K562 (cell line): ENCODE results near the gene CLEC2D. TPM values are rescaled to one million over a fixed set of nuclear protein-coding genes. Genes with fewer than 3 reads are reported as not detected.
A peak's percentile ranks its signal among the peaks of the same experiment; 100 is the strongest.

Experiments
- ATF2 ChIP-seq: sonication (generic); formaldehyde crosslinking; IDR thresholded peaks from 2 replicates; pipeline ENCODE4 v1.8.1; 2022; ENCODE audit warnings: missing genetic modification reagents
- C11orf30 ChIP-seq: fragments of 450-650 bp; IDR thresholded peaks from 2 replicates; pipeline ENCODE4 v1.6.1; 2016; ENCODE audit warnings: low read depth, mild to moderate bottlenecking
- DEAF1 ChIP-seq: fragments of 450-650 bp; formaldehyde crosslinking; IDR thresholded peaks from 2 replicates; pipeline ENCODE4 v1.4.0; 2020; ENCODE audit warnings: mild to moderate bottlenecking, moderate library complexity
- DNMT1 ChIP-seq: fragments of 450-650 bp; IDR thresholded peaks from 2 replicates; pipeline ENCODE4 v1.6.1; 2016; ENCODE audit warnings: antibody characterized with exemption, mild to moderate bottlenecking
- E2F1 ChIP-seq: sonication (generic); formaldehyde crosslinking; IDR thresholded peaks from 2 replicates; pipeline ENCODE4 v1.8.1; 2023; ENCODE audit warnings: mild to moderate bottlenecking, missing genetic modification reagents, moderate library complexity
- GABPB2 ChIP-seq: fragments of 250-450 bp; sonication (Bioruptor Pico); conservative IDR thresholded peaks from 2 replicates; pipeline ENCODE4 v1.5.1; 2021; ENCODE audit warnings: mild to moderate bottlenecking
- HINFP ChIP-seq: fragments of 450-650 bp; conservative IDR thresholded peaks from 2 replicates; pipeline ENCODE4 v1.6.1; 2016; ENCODE audit warnings: missing genetic modification characterization, low read depth, mild to moderate bottlenecking, control low read depth, missing compliant biosample characterization
- JUN ChIP-seq, 2 experiments: sonication (generic) in 1 of 2; formaldehyde crosslinking in 1 of 2; IDR thresholded peaks; 2 replicates each; pipeline versions ENCODE4 v1.6.1 to v1.8.0; 2012 to 2022; ENCODE audit warnings: borderline replicate concordance in 2 of 2, mild to moderate bottlenecking in 2 of 2, improper control_type of control experiment in 1 of 2, low read depth in 1 of 2, low read length in 1 of 2, missing genetic modification reagents in 1 of 2
- NR4A1 ChIP-seq, 2 experiments: fragments of 250-450 bp in 1 of 2; fragments of 450-650 bp in 1 of 2; sonication (Bioruptor Pico) in 1 of 2; IDR thresholded peaks; 2 replicates each; pipeline versions ENCODE4 v1.4.0 to v1.6.1; 2016 to 2020; ENCODE audit warnings: mild to moderate bottlenecking in 2 of 2, missing compliant biosample characterization in 1 of 2, missing genetic modification characterization in 1 of 2, moderate library complexity in 1 of 2
- RBM22 ChIP-seq: fragments of 200-400 bp; formaldehyde crosslinking; IDR thresholded peaks from 2 replicates; pipeline ENCODE4 v1.6.1; 2018; ENCODE audit warnings: low read length, low read depth; ENCODE audit not compliant: poor library complexity, severe bottlenecking
- RREB1 ChIP-seq: fragments of 250-450 bp; sonication (Bioruptor Pico); IDR thresholded peaks from 2 replicates; pipeline ENCODE4 v1.4.0; 2020
- THRAP3 ChIP-seq: fragments of 450-650 bp; IDR thresholded peaks from 2 replicates; pipeline ENCODE4 v1.6.1; 2016; ENCODE audit warnings: mild to moderate bottlenecking, inconsistent platforms, borderline replicate concordance
- ZBTB1 ChIP-seq: sonication (generic); formaldehyde crosslinking; IDR thresholded peaks from 2 replicates; pipeline ENCODE4 v1.8.1; 2023; ENCODE audit warnings: missing genetic modification reagents, low read depth, mild to moderate bottlenecking, borderline replicate concordance
- polyA plus RNA-seq, 8 experiments: library from polyadenylated mRNA; depleted of rRNA in 4 of 8; stranded (reverse) in 5 of 8; unstranded in 3 of 8; fragments of >200 nt; fragmentation: Nextera tagmentation in 2 of 8; fragmentation: Illumina TruSeq in 1 of 8; extraction: Ambion mirVana in 2 of 8; extraction: Trizol in 1 of 8; gene quantifications; 2 replicates each; pipeline versions ENCODE4 v1.2.1 to v1.2.3, GENCODE V29; 2011 to 2014; ENCODE audit warnings: inconsistent platforms in 1 of 8, missing spikeins in 1 of 8
- total RNA-seq, 7 experiments: library from RNA; depleted of rRNA in 6 of 7; stranded (reverse); fragments of >200 nt in 6 of 7; fragmentation: Illumina TruSeq in 2 of 7; extraction: Trizol in 2 of 7; gene quantifications; 2 replicates each; pipeline versions ENCODE4 v1.2.1 to v1.2.3, GENCODE V29; 2011 to 2021; ENCODE audit warnings: low replicate concordance in 1 of 7

Gene CLEC2D
- total and polyA plus RNA-seq, 9 of the 15 experiments (the other 6 are each of a cell fraction or from before 2014, with no cell fraction given), result 1.4 to 5.0 (median 2.2) TPM

- no peak for TF ChIP-seq RREB1 (CRISPR knock-in tag)
- TF ChIP-seq HINFP (tag), result no peak
- TF ChIP-seq JUN (IDR thresholded peaks at IDR 0.05; ENCODE audit: borderline replicate concordance, low read depth, low read length), result no peak
- no peak for TF ChIP-seq JUN (CRISPR knock-in tag; IDR thresholded peaks at IDR 0.05; ENCODE audit: borderline replicate concordance)
- no peak for TF ChIP-seq DNMT1
- no peak for TF ChIP-seq ZBTB1 (CRISPR knock-in tag)
- TF ChIP-seq THRAP3, result no peak
- no peak for TF ChIP-seq NR4A1 (CRISPR knock-in tag; IDR thresholded peaks at IDR 0.05)
- no peak for TF ChIP-seq NR4A1 (tag; IDR thresholded peaks at IDR 0.05)
- no peak for TF ChIP-seq GABPB2 (CRISPR knock-in tag)
- no peak for TF ChIP-seq ATF2 (CRISPR knock-in tag)
- 0 out of 2 replicates have a peak, but pooled peaks have one; percentile 36 for TF ChIP-seq E2F1 (CRISPR knock-in tag)
- TF ChIP-seq RBM22, result no peak
- TF ChIP-seq C11orf30, result no peak
- no peak for TF ChIP-seq DEAF1 (CRISPR knock-in tag)
Measured at GRCh38 chr12:9647825-9648700, 21.4 kb upstream of the CLEC2D start (continued).
